OCI-LY7 (cell line): Measurements from ENCODE around the gene CEP89. TPM values are rescaled to one million over a fixed set of nuclear protein-coding genes. Genes with fewer than 3 reads are reported as not detected.

Source experiments
- BruUV-seq: library from RNA; stranded (reverse); fragments of 400-500 nt; replicated peaks from 2 replicates; lab custom pipeline; 2021; lab: Mats Ljungman, UMichigan
- CTCF ChIA-PET: fragments of 300-600 bp; sonication (Branson Sonifier 250); formaldehyde crosslinking; loops from one replicate; lab custom pipeline; 2022; ENCODE audit warnings: antibody characterized with exemption; ENCODE audit not compliant: unreplicated experiment; lab: Charles Lee
- POLR2A ChIA-PET: fragments of 300-600 bp; sonication (Branson Sonifier 250); formaldehyde crosslinking; loops from one replicate; lab custom pipeline; 2022; ENCODE audit warnings: antibody characterized with exemption; lab: Charles Lee
- DNase-seq: peaks from one replicate; pipeline ENCODE4 v3.0.0-alpha.2; 2015; ENCODE audit warnings: low spot score
- H2AFZ ChIP-seq: fragments of 200-600 bp; sonication (generic), shearing (Covaris generic); 2 replicates; pipeline ENCODE4 v1.6.1; 2014; ENCODE audit warnings: mild to moderate bottlenecking, antibody characterized with exemption, low read length, moderate library complexity
- H3K27ac ChIP-seq: fragments of 200-600 bp; sonication (generic); 2 replicates; pipeline ENCODE4 v1.5.1; 2014; ENCODE audit warnings: mixed run types, low read depth, mild to moderate bottlenecking, moderate library complexity, low read length, inconsistent platforms; ENCODE audit not compliant: poor library complexity, severe bottlenecking
- H3K36me3 ChIP-seq: fragments of 200-600 bp; sonication (generic); 2 replicates; pipeline ENCODE4 v1.6.1; 2014; ENCODE audit warnings: mild to moderate bottlenecking, antibody characterized with exemption, low read length, moderate library complexity, mixed read lengths; ENCODE audit not compliant: insufficient read depth
- H3K4me1 ChIP-seq: fragments of 200-600 bp; sonication (generic); 2 replicates; pipeline ENCODE4 v1.5.1; 2014; ENCODE audit warnings: mild to moderate bottlenecking, low read length; ENCODE audit not compliant: insufficient read depth, poor library complexity, severe bottlenecking
- H3K4me2 ChIP-seq: fragments of 200-600 bp; sonication (generic); 2 replicates; pipeline ENCODE4 v1.6.1; 2014; ENCODE audit warnings: mild to moderate bottlenecking, low read length
- H3K4me3 ChIP-seq: fragments of 200-600 bp; sonication (generic); 2 replicates; pipeline ENCODE4 v1.5.1; 2014; ENCODE audit warnings: mild to moderate bottlenecking, low read depth, low read length; ENCODE audit not compliant: poor library complexity, severe bottlenecking
- H3K79me2 ChIP-seq: fragments of 200-600 bp; sonication (generic); 2 replicates; pipeline ENCODE4 v1.6.1; 2016; ENCODE audit warnings: low read depth, mild to moderate bottlenecking, low read length, moderate library complexity, mixed read lengths; ENCODE audit not compliant: insufficient read depth
- H3K9me2 ChIP-seq: fragments of 200-600 bp; sonication (generic); 2 replicates; pipeline ENCODE4 v1.6.1; 2016; ENCODE audit warnings: mild to moderate bottlenecking, low read length, mixed read lengths; ENCODE audit not compliant: insufficient read depth
- H3K9me3 ChIP-seq: fragments of 200-600 bp; sonication (generic); 2 replicates; pipeline ENCODE4 v1.6.1; 2014; ENCODE audit warnings: mild to moderate bottlenecking, mixed run types, low read length, mixed read lengths
- H4K20me1 ChIP-seq: fragments of 200-600 bp; sonication (generic); 2 replicates; pipeline ENCODE4 v1.6.1; 2014; ENCODE audit warnings: mild to moderate bottlenecking, antibody characterized with exemption, low read length, moderate library complexity, mixed read lengths; ENCODE audit not compliant: insufficient read depth
- CTCF ChIP-seq: fragments of 200-600 bp; sonication (generic); conservative IDR thresholded peaks from 2 replicates; pipeline ENCODE4 v1.5.1; 2014; ENCODE audit warnings: mild to moderate bottlenecking, antibody characterized with exemption, low read length, moderate library complexity, mixed read lengths
- EZH2phosphoT487 ChIP-seq: fragments of 200-600 bp; sonication (generic); IDR thresholded peaks from 2 replicates; pipeline ENCODE4 v1.6.1; 2018; ENCODE audit warnings: low read depth, borderline replicate concordance, mild to moderate bottlenecking, mixed run types, antibody characterized with exemption, low read length, moderate library complexity, mixed read lengths
- intact Hi-C: fragments of 100-400 bp; cut with micrococcal nuclease; formaldehyde crosslinking; loops from one replicate; pipeline ENCODE4 v1.10.0; 2022; ENCODE audit not compliant: unreplicated experiment
- total RNA-seq, 2 experiments: library from RNA; depleted of rRNA in 1 of 2; stranded (reverse); fragments of >200 nt in 1 of 2; shearing (Covaris generic) in 1 of 2; gene quantifications; 2 replicates each; pipeline ENCODE4 v1.2.3, GENCODE V29; 2014 to 2022

CEP89 gene
- total RNA-seq, 2 experiments from 2014 or later, result 15.8 to 20.6 TPM

GRCh38 chr19:32936065-32936464 is 35.7 kb downstream of the CEP89 start:
- no peak overlapping the region for H3K4me2 ChIP-seq
- H3K27ac ChIP-seq, result no peak overlapping the region
- H3K79me2 ChIP-seq, result no peaks in the 10 kb centered on the region
- peaks cover 3% of the 10 kb centered on the region for H3K36me3 ChIP-seq
- H3K9me2 ChIP-seq, result no peaks in the 10 kb centered on the region
- intact Hi-C loops, result no loop called here
- H3K4me3 ChIP-seq, result no peak overlapping the region
- CTCF ChIA-PET, result no interaction called here
- BruUV-seq, result no TSS peak
- no peak for DNase-seq
- no peak overlapping the region for H2AFZ ChIP-seq
- H3K9me3 ChIP-seq, result no peaks in the 10 kb centered on the region
- TF ChIP-seq CTCF (no peak), EZH2phosphoT487 (no peak)
- H3K4me1 ChIP-seq, result no peaks in the 10 kb centered on the region
- no peaks in the 10 kb centered on the region for H4K20me1 ChIP-seq
- POLR2A ChIA-PET, result interaction anchor here (0.6 kb wide), 1 partner anchor 441 kb away, joined by 3 read pairs; no protein-coding TSS in a partner anchor

- Histone ChIP-seq H3K9me2 (no peaks in the 10 kb centered on the region), H3K27ac (no peak overlapping the region), H3K4me2 (no peak overlapping the region), H3K4me1 (no peaks in the 10 kb centered on the region), H3K79me2 (no peaks in the 10 kb centered on the region), H3K4me3 (no peak overlapping the region), H4K20me1 (no peaks in the 10 kb centered on the region), H2AFZ (no peak overlapping the region), H3K36me3 (peaks cover 4% of the 10 kb centered on the region), H3K9me3 (no peaks in the 10 kb centered on the region)
- ChIA-PET CTCF (no interaction called here), POLR2A (no interaction called here)
- DNase-seq, result no peak
- no peak for TF ChIP-seq EZH2phosphoT487
- no peak for TF ChIP-seq CTCF
- no TSS peak for BruUV-seq
- intact Hi-C loops, result no loop called here
Measured at GRCh38 chr19:32935629-32936028, 36.1 kb downstream of the CEP89 start.

- intact Hi-C loops, result no loop called here
- H2AFZ ChIP-seq, result no peak overlapping the region
- peaks cover 7% of the 10 kb centered on the region for H3K36me3 ChIP-seq
- BruUV-seq, result no TSS peak
- CTCF ChIA-PET, result no interaction called here
- no peaks in the 10 kb centered on the region for H3K9me3 ChIP-seq
- POLR2A ChIA-PET, result interaction anchor here (0.5 kb wide), 1 partner anchor 10 kb away, joined by 4 read pairs; no protein-coding TSS in a partner anchor
- H3K4me3 ChIP-seq, result no peak overlapping the region
- H3K4me1 ChIP-seq, result no peaks in the 10 kb centered on the region
- no peak overlapping the region for H3K4me2 ChIP-seq
- no peak overlapping the region for H3K27ac ChIP-seq
- H4K20me1 ChIP-seq, result no peaks in the 10 kb centered on the region
- H3K9me2 ChIP-seq, result no peaks in the 10 kb centered on the region
- no peak for DNase-seq
- TF ChIP-seq CTCF, result no peak
- no peak for TF ChIP-seq EZH2phosphoT487
- H3K79me2 ChIP-seq, result no peaks in the 10 kb centered on the region
Measured at GRCh38 chr19:32933571-32933970, 38.2 kb downstream of the CEP89 start.
